ENCODE measurements around the gene EFCAB6. TPM values are rescaled to one million over a fixed set of nuclear protein-coding genes. Genes with fewer than 3 reads are reported as not detected.

The EFCAB6 gene
- total and polyA plus RNA-seq, 2 of the 13 experiments (the other 11 are each of a cell fraction or from before 2014, with no cell fraction given) = not detected

GRCh38 chr22:43631846-43632245 lies 180.3 kb downstream of the EFCAB6 start (continued):
- TF ChIP-seq HHEX (CRISPR knock-in tag; IDR thresholded peaks at IDR 0.05) (no peak), ZNF574 (CRISPR knock-in tag; IDR thresholded peaks at IDR 0.05) (no peak), HNF1B (CRISPR knock-in tag; IDR thresholded peaks at IDR 0.05) (no peak), MTF2 (CRISPR knock-in tag; IDR thresholded peaks at IDR 0.05; ENCODE audit: borderline replicate concordance) (no peak), HDAC1 (CRISPR knock-in tag; IDR thresholded peaks at IDR 0.05) (no peak)

GRCh38 chr22:43631201-43631600 lies 180.9 kb downstream of the EFCAB6 start:
- no peaks in the 10 kb centered on the region for H3K36me3 ChIP-seq (replicated peaks in 1 of 2; ENCODE audit: control insufficient read depth in 1 of 2, insufficient read depth in 2 of 2, low read length in 2 of 2)
- no peak overlapping the region for H3K4me2 ChIP-seq (ENCODE audit: low read depth, low read length)
- ChIA-PET POLR2A (no interaction called here), CTCF (ENCODE audit: low intra/inter-chr PET ratio, low total read pairs) (no interaction called here)
- 47% methylated on average over 11 of the region's 11 CpGs for WGBS (ENCODE audit: low lambda C conversion rate)
- FAIRE-seq (no peak), ATAC-seq (no peak), DNase-seq (ENCODE audit: low spot score) (no peak)
- H3K27ac ChIP-seq (ENCODE audit: extremely low read length, insufficient read depth, low read length) = no peak overlapping the region
- no peak overlapping the region for H3K9ac ChIP-seq (ENCODE audit: insufficient read depth, low read depth, low read length)
- in situ Hi-C loops (cut with HindIII; ENCODE audit: extremely low pct_ligation_motif_present, low pct_unique_long_range_greater_than_20kb) (no loop called here), intact Hi-C loops (cut with micrococcal nuclease; ENCODE audit: unreplicated experiment) (no loop called here)
- no peaks in the 10 kb centered on the region for H3K9me3 ChIP-seq (ENCODE audit: low read length)
- H3K27me3 ChIP-seq (ENCODE audit: control insufficient read depth in 1 of 2, insufficient read depth in 2 of 2, low read length in 2 of 2) = peaks cover 2 to 19% of the 10 kb centered on the region in 2 experiments; a peak in 3 of 5 replicates
- no peaks in the 10 kb centered on the region for H3K4me1 ChIP-seq (ENCODE audit: insufficient read depth, low read length)
- H2AFZ ChIP-seq (ENCODE audit: low read length) = no peak overlapping the region
- no peaks in the 10 kb centered on the region for H4K20me1 ChIP-seq (ENCODE audit: insufficient read depth, low read length)
- H3K79me2 ChIP-seq (ENCODE audit: insufficient read depth, low read length) = no peaks in the 10 kb centered on the region
- BruUV-seq (replicated peaks) = no TSS peak
- no peak overlapping the region for H3K4me3 ChIP-seq (replicated peaks in 1 of 3; ENCODE audit: insufficient read depth in 1 of 3, low read depth in 2 of 3, low read length in 3 of 3)
- no peak for TF ChIP-seq JUNB (CRISPR knock-in tag; IDR thresholded peaks at IDR 0.05; ENCODE audit: borderline replicate concordance)
- TF ChIP-seq FIP1L1 (IDR thresholded peaks at IDR 0.05; ENCODE audit: borderline replicate concordance, insufficient read depth, low read depth, low read length) = no peak
- TF ChIP-seq MXD4 (CRISPR knock-in tag; IDR thresholded peaks at IDR 0.05) = no peak
- TF ChIP-seq HNRNPK (IDR thresholded peaks at IDR 0.05; ENCODE audit: low read depth, low read length, poor library complexity, severe bottlenecking) = no peak
- no peak for TF ChIP-seq SRF (IDR thresholded peaks at IDR 0.05; ENCODE audit: low read depth, low read length)
- TF ChIP-seq MAX (IDR thresholded peaks at IDR 0.05) = no peak
- TF ChIP-seq ZNF766 (CRISPR knock-in tag; IDR thresholded peaks at IDR 0.05; ENCODE audit: borderline replicate concordance) = no peak
- TF ChIP-seq ZNF446 (CRISPR knock-in tag; IDR thresholded peaks at IDR 0.05) = no peak
- no peak for TF ChIP-seq ZNF3 (CRISPR knock-in tag; IDR thresholded peaks at IDR 0.05)
- no peak for TF ChIP-seq ZNF543 (CRISPR knock-in tag; IDR thresholded peaks at IDR 0.05)
- no peak for TF ChIP-seq ZNF749 (CRISPR knock-in tag; IDR thresholded peaks at IDR 0.05; ENCODE audit: borderline replicate concordance)
- no peak for TF ChIP-seq ZBTB7B (CRISPR knock-in tag; IDR thresholded peaks at IDR 0.05)
- no peak for TF ChIP-seq TGIF2 (CRISPR knock-in tag; IDR thresholded peaks at IDR 0.05)
- TF ChIP-seq NFIC (IDR thresholded peaks at IDR 0.05; ENCODE audit: low read length) = no peak
- no peak for TF ChIP-seq KLF15 (CRISPR knock-in tag; IDR thresholded peaks at IDR 0.05; ENCODE audit: borderline replicate concordance)
- TF ChIP-seq MTERF4 (CRISPR knock-in tag; IDR thresholded peaks at IDR 0.05) = no peak

Measured in HepG2 (cell line).